Liver (tissue), 3 donors: ENCODE results near the gene MEGF6.

Experiments used
- CTCF ChIP-seq: fragments of 150-350 bp; IDR thresholded peaks from 2 replicates; pipeline ENCODE4 v1.5.1; 2017; ENCODE audit warnings: improper control_type of control experiment, low read depth, low read length; ENCODE audit not compliant: missing input control
- GABPA ChIP-seq, 2 donors: IDR thresholded peaks in 1 of 2; conservative IDR thresholded peaks in 1 of 2; 2 replicates each; pipeline ENCODE4 v1.6.1; 2016; ENCODE audit warnings: antibody characterized with exemption in 2 of 2, mild to moderate bottlenecking in 1 of 2, moderate library complexity in 1 of 2
- HNF4A ChIP-seq, 2 donors: conservative IDR thresholded peaks; 2 replicates each; pipeline ENCODE4 v1.6.1; 2016; ENCODE audit warnings: antibody characterized with exemption in 2 of 2, mild to moderate bottlenecking in 2 of 2
- JUND ChIP-seq, 2 donors: IDR thresholded peaks; 2 replicates each; pipeline ENCODE4 v1.6.1; 2016; ENCODE audit warnings: antibody characterized with exemption in 2 of 2
- MAX ChIP-seq: IDR thresholded peaks from 2 replicates; pipeline ENCODE4 v1.6.1; 2016; ENCODE audit warnings: antibody characterized with exemption
- NR2F2 ChIP-seq: IDR thresholded peaks from 2 replicates; pipeline ENCODE4 v1.6.1; 2016; ENCODE audit warnings: antibody characterized with exemption
- SP1 ChIP-seq: IDR thresholded peaks from 2 replicates; pipeline ENCODE4 v1.6.1; 2018; ENCODE audit warnings: antibody characterized with exemption, mild to moderate bottlenecking
- YY1 ChIP-seq: IDR thresholded peaks from 2 replicates; pipeline ENCODE4 v1.6.1; 2016; ENCODE audit warnings: antibody characterized with exemption, mild to moderate bottlenecking
- ZBTB33 ChIP-seq: IDR thresholded peaks from 2 replicates; pipeline ENCODE4 v1.6.1; 2016; ENCODE audit warnings: antibody characterized with exemption
- donor health status: healthy.
- donor health status: healthy.

- no peak for TF ChIP-seq CTCF
- no peak for TF ChIP-seq YY1
- TF ChIP-seq MAX: no peak
- no peak for TF ChIP-seq GABPA (IDR thresholded peaks at IDR 0.05 in 1 of 2, conservative IDR thresholded peaks at IDR 0.05 in 1 of 2)
- TF ChIP-seq JUND (IDR thresholded peaks at IDR 0.05): no peak
- TF ChIP-seq ZBTB33: no peak
- TF ChIP-seq NR2F2: no peak
- TF ChIP-seq SP1: no peak
- no peak for TF ChIP-seq HNF4A (conservative IDR thresholded peaks at IDR 0.05)
Observed at GRCh38 chr1:3544040-3544977, 67.0 kb downstream of the MEGF6 start.
